Progenitor cell of endocrine pancreas (in vitro differentiated cells): Measurements from ENCODE around the gene CREBBP. TPM values are rescaled to one million over a fixed set of nuclear protein-coding genes. Genes with fewer than 3 reads are reported as not detected.

Experiments
- DNase-seq: peaks from one replicate; pipeline ENCODE4 v3.0.0; 2021; ENCODE audit warnings: low spot score; ENCODE audit not compliant: unreplicated experiment
- H3K27ac Mint-ChIP-seq: 2 replicates; pipeline ENCODE4 v1.8.0; 2021; ENCODE audit warnings: mild to moderate bottlenecking, moderate library complexity, mixed read lengths
- H3K27me3 Mint-ChIP-seq: 2 replicates; pipeline ENCODE4 v1.8.0; 2021; ENCODE audit warnings: mixed read lengths
- H3K36me3 Mint-ChIP-seq: 2 replicates; pipeline ENCODE4 v1.8.0; 2022; ENCODE audit warnings: mixed read lengths; ENCODE audit not compliant: insufficient read depth
- H3K4me1 Mint-ChIP-seq: 2 replicates; pipeline ENCODE4 v1.8.0; 2021; ENCODE audit warnings: low read depth, mixed read lengths
- H3K4me3 Mint-ChIP-seq: 2 replicates; pipeline ENCODE4 v1.8.0; 2021; ENCODE audit warnings: low read depth, mild to moderate bottlenecking, moderate library complexity, mixed read lengths
- H3K9me3 Mint-ChIP-seq: 2 replicates; pipeline ENCODE4 v1.8.0; 2021; ENCODE audit warnings: low read depth, mixed read lengths
- total RNA-seq: library from RNA; stranded (reverse); gene quantifications from 2 replicates; pipeline ENCODE4 v1.2.1, GENCODE V29; 2021
- TF ChIP-seq, protein P1 (sequence below): fragments of 200-600 bp; sonication (generic); IDR thresholded peaks from one replicate; pipeline ENCODE4 v1.5.0; 2021; ENCODE audit warnings: antibody characterized with exemption, mild to moderate bottlenecking; ENCODE audit not compliant: unreplicated experiment

The CREBBP gene
- total RNA-seq, 1 donor from 2014 or later: 144 TPM

DNA sequence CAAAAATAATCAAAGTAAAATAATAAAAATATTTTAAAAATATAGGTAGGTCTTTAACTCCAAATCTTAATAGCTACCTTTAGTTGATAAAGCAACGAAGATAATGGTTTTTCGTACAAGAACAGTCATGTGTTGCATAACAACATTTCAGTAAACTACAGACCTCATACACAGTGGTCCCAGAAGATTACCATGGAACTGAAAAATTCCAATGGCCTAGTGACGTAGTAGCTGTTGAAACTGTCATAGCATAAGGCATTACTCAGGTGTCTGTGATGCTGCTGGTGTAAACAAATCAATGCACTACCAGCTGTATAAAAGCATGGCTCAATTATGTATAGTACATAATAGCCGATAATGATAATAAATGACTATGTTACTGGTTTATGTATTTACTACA is 43.9 kb downstream of the CREBBP start:
- H3K9me3 Mint-ChIP-seq: peaks cover 18% of the 10 kb centered on the region
- no peak overlapping the region for H3K4me3 Mint-ChIP-seq
- no peaks in the 10 kb centered on the region for H3K4me1 Mint-ChIP-seq
- DNase-seq: no peak
- H3K27ac Mint-ChIP-seq: peak overlapping the region; percentile 69
- H3K27me3 Mint-ChIP-seq: no peaks in the 10 kb centered on the region
- TF ChIP-seq, protein P1, sequence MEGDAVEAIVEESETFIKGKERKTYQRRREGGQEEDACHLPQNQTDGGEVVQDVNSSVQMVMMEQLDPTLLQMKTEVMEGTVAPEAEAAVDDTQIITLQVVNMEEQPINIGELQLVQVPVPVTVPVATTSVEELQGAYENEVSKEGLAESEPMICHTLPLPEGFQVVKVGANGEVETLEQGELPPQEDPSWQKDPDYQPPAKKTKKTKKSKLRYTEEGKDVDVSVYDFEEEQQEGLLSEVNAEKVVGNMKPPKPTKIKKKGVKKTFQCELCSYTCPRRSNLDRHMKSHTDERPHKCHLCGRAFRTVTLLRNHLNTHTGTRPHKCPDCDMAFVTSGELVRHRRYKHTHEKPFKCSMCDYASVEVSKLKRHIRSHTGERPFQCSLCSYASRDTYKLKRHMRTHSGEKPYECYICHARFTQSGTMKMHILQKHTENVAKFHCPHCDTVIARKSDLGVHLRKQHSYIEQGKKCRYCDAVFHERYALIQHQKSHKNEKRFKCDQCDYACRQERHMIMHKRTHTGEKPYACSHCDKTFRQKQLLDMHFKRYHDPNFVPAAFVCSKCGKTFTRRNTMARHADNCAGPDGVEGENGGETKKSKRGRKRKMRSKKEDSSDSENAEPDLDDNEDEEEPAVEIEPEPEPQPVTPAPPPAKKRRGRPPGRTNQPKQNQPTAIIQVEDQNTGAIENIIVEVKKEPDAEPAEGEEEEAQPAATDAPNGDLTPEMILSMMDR: no peak
- peaks cover 32% of the 10 kb centered on the region for H3K36me3 Mint-ChIP-seq

GRCh38 chr16:3835089-3835602 is 45.4 kb downstream of the CREBBP start:
- Mint-ChIP-seq H3K27me3 (no peaks in the 10 kb centered on the region), H3K36me3 (peaks cover 35% of the 10 kb centered on the region), H3K27ac (peak overlapping the region; percentile 54), H3K4me1 (no peaks in the 10 kb centered on the region), H3K4me3 (no peak overlapping the region), H3K9me3 (peaks cover 18% of the 10 kb centered on the region)
- no peak for DNase-seq
- TF ChIP-seq, protein P1: no peak

GRCh38 chr16:3832668-3833067 is 47.8 kb downstream of the CREBBP start:
- Mint-ChIP-seq H3K4me1 (no peaks in the 10 kb centered on the region), H3K27me3 (no peaks in the 10 kb centered on the region), H3K4me3 (no peak overlapping the region), H3K36me3 (peaks cover 35% of the 10 kb centered on the region), H3K27ac (no peak overlapping the region), H3K9me3 (peaks cover 18% of the 10 kb centered on the region)
- no peak for DNase-seq
- TF ChIP-seq, protein P1: no peak

DNA sequence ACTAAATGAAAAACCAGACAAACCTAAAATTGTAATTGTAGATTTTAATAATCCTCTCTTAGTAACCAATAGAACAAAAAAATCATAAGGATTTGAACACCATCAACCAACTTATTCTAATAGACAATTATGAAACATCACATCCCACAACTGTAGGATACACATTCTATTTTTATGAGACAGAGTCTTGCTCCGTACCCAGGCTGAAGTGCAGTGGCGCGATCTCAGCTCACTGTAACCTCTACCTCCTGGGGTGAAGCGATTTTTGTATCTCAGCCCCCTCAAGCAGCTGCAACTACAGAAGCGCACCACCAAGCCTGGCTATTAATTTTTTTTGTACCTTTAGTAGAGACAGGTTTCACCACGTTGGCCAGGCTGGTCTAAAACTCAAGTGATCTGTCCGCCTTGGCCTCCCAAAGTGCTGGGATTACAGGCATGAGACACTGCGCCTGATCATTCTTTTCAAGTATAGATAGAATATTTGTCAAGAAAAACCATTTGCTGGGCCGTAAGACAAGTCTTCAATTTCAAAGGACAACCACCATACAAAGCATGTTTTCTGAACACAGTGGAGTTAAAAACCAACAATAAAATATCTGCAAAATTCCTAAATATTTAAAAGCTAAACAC is 49.8 kb downstream of the CREBBP start:
- no peak for DNase-seq
- peaks cover 1% of the 10 kb centered on the region for H3K4me1 Mint-ChIP-seq
- H3K27me3 Mint-ChIP-seq: no peaks in the 10 kb centered on the region
- TF ChIP-seq, protein P1: no peak
- H3K36me3 Mint-ChIP-seq: peaks cover 30% of the 10 kb centered on the region
- peak overlapping the region; percentile 78 for H3K27ac Mint-ChIP-seq
- peaks cover 18% of the 10 kb centered on the region for H3K9me3 Mint-ChIP-seq
- H3K4me3 Mint-ChIP-seq: no peak overlapping the region

DNA sequence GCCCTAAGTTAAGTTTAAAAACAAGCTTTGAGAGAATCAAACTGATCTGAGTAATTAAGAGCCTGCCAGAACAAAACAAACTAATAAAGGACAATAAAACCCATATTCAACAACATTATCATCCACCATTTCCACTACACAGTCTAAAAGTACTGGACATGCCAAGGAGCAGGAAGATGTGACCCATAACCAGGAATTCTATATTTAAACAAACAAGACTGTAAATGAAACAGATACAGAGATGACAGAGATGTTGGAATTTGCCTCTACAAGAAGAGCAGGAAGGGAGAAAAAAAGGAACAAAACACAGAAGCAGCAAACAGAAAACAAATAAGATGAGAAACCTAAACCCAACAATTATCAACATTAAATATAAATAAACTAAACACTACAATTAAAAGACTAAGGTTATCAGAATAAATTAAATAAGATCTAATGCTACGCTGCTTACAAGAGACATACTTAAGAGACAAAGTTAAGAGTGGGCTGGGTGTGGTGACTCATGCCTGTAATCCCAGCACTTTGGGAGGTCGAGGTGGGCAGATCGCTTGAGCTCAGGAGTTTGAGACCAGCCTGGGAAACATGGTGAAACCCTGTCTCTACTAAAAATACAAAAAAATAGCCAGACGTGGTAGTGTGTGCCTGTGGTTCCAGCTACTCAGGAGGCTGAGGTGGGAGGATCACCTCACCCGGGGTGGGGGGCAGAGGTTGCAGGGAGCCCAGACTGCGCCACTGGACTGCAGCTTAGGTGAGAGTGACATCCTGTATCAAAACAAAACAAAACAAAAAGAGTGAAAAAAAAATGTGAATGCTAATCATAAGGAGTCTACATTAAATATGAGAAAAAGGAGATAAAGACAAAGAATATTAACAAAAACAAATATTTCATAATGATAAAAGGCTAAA is 50.6 kb downstream of the CREBBP start:
- peak overlapping the region; percentile 30 for H3K27ac Mint-ChIP-seq
- no peak overlapping the region for H3K4me3 Mint-ChIP-seq
- H3K9me3 Mint-ChIP-seq: peaks cover 18% of the 10 kb centered on the region
- peaks cover 6% of the 10 kb centered on the region for H3K4me1 Mint-ChIP-seq
- no peaks in the 10 kb centered on the region for H3K27me3 Mint-ChIP-seq
- TF ChIP-seq, protein P1: no peak
- no peak for DNase-seq
- peaks cover 29% of the 10 kb centered on the region for H3K36me3 Mint-ChIP-seq
